ENCODE measurements around the gene KLC3.

Gene KLC3

GRCh38 chr19:45349430-45349941, 8.9 kb downstream of the KLC3 start:
- DNase-seq: no peak

GRCh38 chr19:45350477-45351058, 10.0 kb downstream of the KLC3 start:
- DNase-seq: no peak

GRCh38 chr19:45351401-45351952, 10.9 kb downstream of the KLC3 start:
- no peak for DNase-seq

GRCh38 chr19:45352062-45352461, 11.5 kb downstream of the KLC3 start:
- DNase-seq: no peak

GRCh38 chr19:45352471-45352870, 11.9 kb downstream of the KLC3 start:
- no peak for DNase-seq

GRCh38 chr19:45352914-45353796, 12.6 kb downstream of the KLC3 start:
- DNase-seq: no peak

- DNase-seq: no peak
These were observed 13.8 kb downstream of the KLC3 start for GRCh38 chr19:45354241-45354842.

GRCh38 chr19:45355402-45355801, 14.9 kb downstream of the KLC3 start:
- DNase-seq: no peak

GRCh38 chr19:45355910-45356309, 15.4 kb downstream of the KLC3 start:
- DNase-seq: no peak

GRCh38 chr19:45356760-45357444, 16.4 kb downstream of the KLC3 start:
- no peak for DNase-seq

- DNase-seq: no peak
These were observed 16.9 kb downstream of the KLC3 start for GRCh38 chr19:45357445-45357783.

- DNase-seq: no peak
These were observed 17.8 kb downstream of the KLC3 start for GRCh38 chr19:45358213-45358792.

GRCh38 chr19:45361608-45362007, 21.1 kb downstream of the KLC3 start:
- no peak for DNase-seq

GRCh38 chr19:45362291-45362690, 21.7 kb downstream of the KLC3 start:
- no peak for DNase-seq

- DNase-seq: no peak
These were observed 23.4 kb downstream of the KLC3 start for GRCh38 chr19:45363861-45364459.

- no peak for DNase-seq
These were observed 24.1 kb downstream of the KLC3 start for GRCh38 chr19:45364696-45365095.

GRCh38 chr19:45368127-45368526, 27.6 kb downstream of the KLC3 start:
- no peak for DNase-seq

GRCh38 chr19:45368737-45369340, 28.3 kb downstream of the KLC3 start:
- DNase-seq: no peak

GRCh38 chr19:45370410-45371204, 30.1 kb downstream of the KLC3 start, which contains the start of gene ERCC2:
Gene ERCC2 (minus strand): TSS chr19:45370573. CDS start chr19:45370540, 33 bp downstream.
- DNase-seq: peak; percentile 95 to 96

GRCh38 chr19:45376045-45376724, 35.6 kb downstream of the KLC3 start:
- DNase-seq: no peak
